ENCODE results near the gene CADPS.

Gene CADPS

DNA sequence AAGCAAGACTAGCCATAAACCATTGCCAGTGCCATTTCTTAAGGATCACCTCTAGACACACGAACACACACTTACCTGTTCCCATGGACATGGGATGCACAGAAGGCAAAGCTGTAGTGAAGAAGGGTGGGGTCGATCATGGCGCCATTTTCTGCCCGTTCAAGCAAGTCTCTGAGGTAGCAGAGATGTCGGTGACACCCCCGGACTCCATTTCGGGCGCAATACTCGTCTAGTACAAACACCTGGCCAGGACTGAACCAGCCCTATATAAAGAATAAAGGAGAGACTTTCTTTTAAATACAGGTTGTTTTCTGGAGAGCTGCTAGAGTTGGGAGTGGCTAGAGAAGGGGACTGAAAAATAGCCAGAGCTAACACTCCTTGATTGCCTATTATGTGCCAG is 342.4 kb downstream of the CADPS start:
- Histone ChIP-seq H3K4me3 (ENCODE audit: low read depth, low read length) (no peak overlapping the region), H3K9me3 (no peaks in the 10 kb centered on the region), H3K27me3 (no peaks in the 10 kb centered on the region), H3K4me1 (peaks cover 18% of the 10 kb centered on the region), H3K36me3 (no peaks in the 10 kb centered on the region)
- TF ChIP-seq, protein P1, sequence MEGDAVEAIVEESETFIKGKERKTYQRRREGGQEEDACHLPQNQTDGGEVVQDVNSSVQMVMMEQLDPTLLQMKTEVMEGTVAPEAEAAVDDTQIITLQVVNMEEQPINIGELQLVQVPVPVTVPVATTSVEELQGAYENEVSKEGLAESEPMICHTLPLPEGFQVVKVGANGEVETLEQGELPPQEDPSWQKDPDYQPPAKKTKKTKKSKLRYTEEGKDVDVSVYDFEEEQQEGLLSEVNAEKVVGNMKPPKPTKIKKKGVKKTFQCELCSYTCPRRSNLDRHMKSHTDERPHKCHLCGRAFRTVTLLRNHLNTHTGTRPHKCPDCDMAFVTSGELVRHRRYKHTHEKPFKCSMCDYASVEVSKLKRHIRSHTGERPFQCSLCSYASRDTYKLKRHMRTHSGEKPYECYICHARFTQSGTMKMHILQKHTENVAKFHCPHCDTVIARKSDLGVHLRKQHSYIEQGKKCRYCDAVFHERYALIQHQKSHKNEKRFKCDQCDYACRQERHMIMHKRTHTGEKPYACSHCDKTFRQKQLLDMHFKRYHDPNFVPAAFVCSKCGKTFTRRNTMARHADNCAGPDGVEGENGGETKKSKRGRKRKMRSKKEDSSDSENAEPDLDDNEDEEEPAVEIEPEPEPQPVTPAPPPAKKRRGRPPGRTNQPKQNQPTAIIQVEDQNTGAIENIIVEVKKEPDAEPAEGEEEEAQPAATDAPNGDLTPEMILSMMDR (IDR thresholded peaks at IDR 0.05; ENCODE audit: low read depth, low read length): no peak
- no peak for DNase-seq

DNA sequence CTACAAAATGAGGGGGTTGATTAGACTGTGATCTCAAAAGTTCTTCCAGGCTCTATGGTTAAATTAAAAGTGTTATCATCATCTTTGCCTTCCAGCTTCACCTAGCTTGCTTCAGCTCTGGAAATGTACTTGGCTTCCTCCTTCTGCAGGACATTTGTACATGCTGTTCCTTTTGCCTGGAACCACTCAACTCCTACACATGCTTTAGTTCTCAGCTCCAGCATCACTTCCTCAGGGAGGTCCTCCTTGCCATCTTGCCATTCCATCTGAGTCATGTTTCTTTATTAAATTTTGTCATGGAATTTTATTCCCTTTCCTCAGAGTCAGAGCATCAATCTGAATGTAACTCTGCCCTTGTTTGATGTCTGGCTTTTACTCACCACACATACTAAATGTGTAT is 343.2 kb downstream of the CADPS start:
- no peaks in the 10 kb centered on the region for H3K27me3 ChIP-seq

GRCh38 chr3:62531493-62531892 is 343.7 kb downstream of the CADPS start:
- Histone ChIP-seq H3K4me1 (peaks cover 24% of the 10 kb centered on the region), H3K4me3 (ENCODE audit: low read depth, low read length) (no peak overlapping the region), H3K36me3 (no peaks in the 10 kb centered on the region), H3K9me3 (no peaks in the 10 kb centered on the region), H3K27me3 (no peaks in the 10 kb centered on the region)
- no peak for DNase-seq
- TF ChIP-seq, protein P1 (IDR thresholded peaks at IDR 0.05; ENCODE audit: low read depth, low read length): no peak

More for the DNA sequence above, 343.2 kb downstream of the CADPS start:
- Histone ChIP-seq H3K4me1 (peaks cover 25% of the 10 kb centered on the region), H3K36me3 (no peaks in the 10 kb centered on the region), H3K9me3 (no peaks in the 10 kb centered on the region), H3K4me3 (ENCODE audit: low read depth, low read length) (no peak overlapping the region)
- no peak for DNase-seq
- TF ChIP-seq, protein P1 (IDR thresholded peaks at IDR 0.05; ENCODE audit: low read depth, low read length): no peak

DNA sequence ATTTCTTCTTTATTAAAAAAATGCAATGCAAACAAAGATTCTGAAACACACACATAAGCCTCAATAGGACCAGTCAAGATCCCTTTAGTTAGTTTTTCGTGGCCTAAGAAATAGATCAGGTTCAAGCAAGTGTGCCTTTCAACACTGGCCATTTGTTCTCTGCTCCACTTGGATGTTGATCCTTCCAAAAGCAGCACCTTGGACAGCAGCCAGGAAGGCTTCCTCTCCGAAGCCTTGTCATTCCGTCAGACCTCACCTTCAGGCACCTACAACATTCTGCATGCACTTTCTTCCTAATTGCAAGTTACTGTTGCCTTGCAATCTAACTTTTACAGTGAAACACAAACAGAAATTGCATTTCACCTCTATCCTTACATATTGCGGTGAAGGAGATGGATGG is 346.0 kb downstream of the CADPS start:
- DNase-seq: peak; percentile 36
- Histone ChIP-seq H3K4me1 (peaks cover 22% of the 10 kb centered on the region), H3K4me3 (ENCODE audit: low read depth, low read length) (no peak overlapping the region), H3K36me3 (no peaks in the 10 kb centered on the region), H3K9me3 (no peaks in the 10 kb centered on the region), H3K27me3 (no peaks in the 10 kb centered on the region)
- TF ChIP-seq, protein P1 (IDR thresholded peaks at IDR 0.05; ENCODE audit: low read depth, low read length): no peak

- Histone ChIP-seq H3K36me3 (no peaks in the 10 kb centered on the region), H3K4me3 (ENCODE audit: low read depth, low read length) (no peak overlapping the region), H3K9me3 (no peaks in the 10 kb centered on the region), H3K27me3 (no peaks in the 10 kb centered on the region), H3K4me1 (peaks cover 18% of the 10 kb centered on the region)
- TF ChIP-seq, protein P1 (IDR thresholded peaks at IDR 0.05; ENCODE audit: low read depth, low read length): no peak; the same call in 1 of the 2 replicates
- peak; percentile 43 for DNase-seq
Observed at GRCh38 chr3:62527474-62527873, 347.7 kb downstream of the CADPS start.

DNA sequence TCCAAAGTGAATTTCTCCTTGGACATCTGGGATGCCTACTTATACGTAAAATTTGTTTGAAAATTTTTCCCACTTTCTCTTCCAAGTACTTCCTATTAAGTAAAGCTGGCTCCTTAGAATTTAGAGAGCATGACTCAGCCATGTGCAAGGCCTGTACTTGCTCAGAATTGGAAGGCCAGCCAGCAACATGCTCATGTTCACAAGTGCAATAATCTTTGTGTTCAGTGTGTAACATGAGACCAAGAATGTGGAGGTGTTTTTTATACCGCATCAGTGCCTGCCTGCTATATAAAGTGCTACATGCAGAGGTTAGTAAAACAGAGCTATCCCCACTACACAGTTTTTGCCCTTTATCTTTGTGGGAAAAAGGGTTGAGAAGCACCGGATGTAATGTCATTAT is 349.9 kb downstream of the CADPS start:
- Histone ChIP-seq H3K4me3 (ENCODE audit: low read depth, low read length) (no peak overlapping the region), H3K36me3 (no peaks in the 10 kb centered on the region), H3K9me3 (no peaks in the 10 kb centered on the region), H3K4me1 (peaks cover 25% of the 10 kb centered on the region), H3K27me3 (no peaks in the 10 kb centered on the region)
- TF ChIP-seq, protein P1 (IDR thresholded peaks at IDR 0.05; ENCODE audit: low read depth, low read length): no peak
- no peak for DNase-seq

Data from BE2C (cell line).